ENCODE data around the gene CYP4F2. TPM values are rescaled to one million over a fixed set of nuclear protein-coding genes. Genes with fewer than 3 reads are reported as not detected.
"Not testable (repeated sequence)": the region's sequence is repeated elsewhere in the genome, so short reads cannot be mapped to it uniquely, and the experiment has no call there.

CYP4F2 gene
- total and polyA plus RNA-seq, 2 of the 8 experiments (the other 6 are each of a cell fraction or from before 2014, with no cell fraction given) = not detected

- H3K18ac ChIP-seq (ENCODE audit: extremely low read depth, low read length); H2AFZ ChIP-seq (ENCODE audit: low read length); H2BK5ac ChIP-seq (ENCODE audit: low read depth, low read length); H3K27me3 ChIP-seq (replicated peaks in 1 of 4; ENCODE audit: control insufficient read depth in 3 of 4, extremely low read depth in 1 of 4, insufficient read depth in 3 of 4, low read length in 3 of 4); H2BK20ac ChIP-seq (ENCODE audit: low read length); H2BK15ac ChIP-seq (ENCODE audit: low read length); H2AK5ac ChIP-seq (ENCODE audit: low read depth, low read length); H3K36me3 ChIP-seq (ENCODE audit: control insufficient read depth in 2 of 4, insufficient read depth in 4 of 4, low read length in 3 of 4); H3K14ac ChIP-seq (ENCODE audit: insufficient read length); H2BK12ac ChIP-seq (ENCODE audit: low read depth, low read length); H4K5ac ChIP-seq (ENCODE audit: insufficient read length, low read depth, low read length); H3K23ac ChIP-seq (ENCODE audit: insufficient read length); FAIRE-seq; H4K91ac ChIP-seq (replicated peaks; ENCODE audit: insufficient read length, low read length); CTCF ChIA-PET (ENCODE audit: partially characterized antibody); H4K20me1 ChIP-seq (replicated peaks in 1 of 2; ENCODE audit: control insufficient read depth in 1 of 2, insufficient read depth in 2 of 2, low read length in 2 of 2); H3K9ac ChIP-seq (replicated peaks in 1 of 4; ENCODE audit: extremely low read depth in 1 of 4, low read depth in 3 of 4, low read length in 3 of 4); H3K79me2 ChIP-seq (ENCODE audit: control insufficient read depth in 1 of 2, insufficient read depth in 2 of 2, low read length in 2 of 2); H4K8ac ChIP-seq (ENCODE audit: extremely low read depth, insufficient read depth, low read length); H3K4me1 ChIP-seq (replicated peaks in 1 of 4; ENCODE audit: control insufficient read depth in 3 of 4, insufficient read depth in 4 of 4, low read length in 3 of 4); H3K4me3 ChIP-seq (ENCODE audit: extremely low read depth in 1 of 4, insufficient read depth in 2 of 4, low read depth in 3 of 4, low read length in 4 of 4); H3K4me2 ChIP-seq (ENCODE audit: insufficient read depth in 1 of 2, low read depth in 2 of 2, low read length in 2 of 2); H3K56ac ChIP-seq (replicated peaks; ENCODE audit: insufficient read length, low read depth, low read length); H3K4ac ChIP-seq (replicated peaks; ENCODE audit: insufficient read length, low read depth, low read length); H3K27ac ChIP-seq (ENCODE audit: low read depth, low read length); H3K23me2 ChIP-seq (ENCODE audit: low read depth, low read length); POLR2A ChIA-PET (ENCODE audit: partially characterized antibody); DNase-seq (ENCODE audit: low read depth in 1 of 2, low spot score in 2 of 2); H2BK120ac ChIP-seq (replicated peaks; ENCODE audit: low read depth, low read length); H3K79me1 ChIP-seq (ENCODE audit: low read depth, low read length): not testable (repeated sequence)
- WGBS, 2 experiments (ENCODE audit: extremely low coverage in 1 of 2, insufficient coverage in 1 of 2, insufficient read length in 1 of 2, insufficient replicate concordance in 2 of 2, low coverage in 1 of 2, low lambda C conversion rate in 2 of 2, missing lambda C conversion rate in 1 of 2) = 85% methylated on average over 9 of the region's 9 CpGs; no CpG with 5 or more reads in 1 of the 2 experiments
- peaks cover 78 to 84% of the 10 kb centered on the region in 2 experiments for H3K9me3 ChIP-seq (ENCODE audit: insufficient read depth in 2 of 2, low read depth in 1 of 2, low read length in 1 of 2)
Observed at GRCh38 chr19:15889339-15889738, 8.5 kb downstream of the CYP4F2 start.

All from H1 (cell line).